Endodermal cell (in vitro differentiated cells): ENCODE data around the gene CELA3A. TPM values are rescaled to one million over a fixed set of nuclear protein-coding genes. Genes with fewer than 3 reads are reported as not detected.

Source experiments
- DNase-seq: peaks from one replicate; pipeline ENCODE4 v3.0.0-alpha.2; 2017
- H3K27ac ChIP-seq: 2 replicates; pipeline ENCODE4 v1.5.1; 2013; ENCODE audit warnings: mild to moderate bottlenecking, low read depth, low read length, moderate library complexity
- H3K27me3 ChIP-seq: 2 replicates; pipeline ENCODE4 v1.6.1; 2013; ENCODE audit warnings: mild to moderate bottlenecking, low read length, moderate library complexity; ENCODE audit not compliant: insufficient read depth, control insufficient read depth, poor library complexity, severe bottlenecking
- H3K36me3 ChIP-seq: 2 replicates; pipeline ENCODE4 v1.7.0; 2013; ENCODE audit warnings: mild to moderate bottlenecking, low read length, moderate library complexity; ENCODE audit not compliant: control insufficient read depth, insufficient read depth
- H3K4me1 ChIP-seq: one replicate; pipeline ENCODE4 v1.7.0; 2013; ENCODE audit warnings: low read length; ENCODE audit not compliant: control insufficient read depth, insufficient read depth
- H3K4me3 ChIP-seq: 2 replicates; pipeline ENCODE4 v1.5.1; 2013; ENCODE audit warnings: mild to moderate bottlenecking, low read length, moderate library complexity
- H3K9ac ChIP-seq: 2 replicates; pipeline ENCODE4 v1.6.1; 2013; ENCODE audit warnings: mild to moderate bottlenecking, low read length, moderate library complexity; ENCODE audit not compliant: poor library complexity, severe bottlenecking; ENCODE audit errors: extremely low read depth
- H3K9me3 ChIP-seq: 2 replicates; pipeline ENCODE4 v1.6.1; 2013; ENCODE audit warnings: mild to moderate bottlenecking, low read length, moderate library complexity; ENCODE audit not compliant: control insufficient read depth
- H3K27ac Mint-ChIP-seq: 2 replicates; pipeline ENCODE4 v1.8.0; 2020; ENCODE audit warnings: mixed read lengths
- H3K27me3 Mint-ChIP-seq: 2 replicates; pipeline ENCODE4 v1.8.0; 2021; ENCODE audit warnings: mild to moderate bottlenecking, mixed read lengths; ENCODE audit not compliant: insufficient read depth
- H3K36me3 Mint-ChIP-seq: 2 replicates; pipeline ENCODE4 v1.8.0; 2020; ENCODE audit warnings: low read depth, mixed read lengths
- H3K4me1 Mint-ChIP-seq: 2 replicates; pipeline ENCODE4 v1.8.0; 2020; ENCODE audit warnings: mixed read lengths
- H3K4me3 Mint-ChIP-seq: 2 replicates; pipeline ENCODE4 v1.8.0; 2020; ENCODE audit warnings: mild to moderate bottlenecking, moderate library complexity, mixed read lengths
- H3K9me3 Mint-ChIP-seq: 2 replicates; pipeline ENCODE4 v1.8.0; 2020; ENCODE audit warnings: mild to moderate bottlenecking, mixed read lengths
- CTCF ChIP-seq: fragments of 200-600 bp; sonication (generic); conservative IDR thresholded peaks from 2 replicates; pipeline ENCODE4 v1.5.0; 2021; ENCODE audit warnings: antibody characterized with exemption, mild to moderate bottlenecking
- WGBS, 2 experiments: methylation state at CpG; one replicate each; pipeline versions ENCODE4 v1.1.5 to v1.1.7; 2013; ENCODE audit warnings: missing lambda C conversion rate in 2 of 2, mixed read lengths in 1 of 2; ENCODE audit not compliant: insufficient coverage in 1 of 2, insufficient read length in 1 of 2; 5-methylcytosine and 5-hydroxymethylcytosine counted together
- long read RNA-seq, 4 experiments: library from polyadenylated mRNA in 2 of 4; library from RNA in 1 of 4; library from capped mRNA in 1 of 4; stranded (forward) in 3 of 4; unstranded in 1 of 4; transcript quantifications; one replicate each; pipeline ENCODE4 v2.0.0, GENCODE V29; 2020 to 2021; ENCODE audit warnings: inconsistent platforms in 1 of 4
- polyA plus RNA-seq, 2 experiments: library from polyadenylated mRNA; stranded (reverse); fragments of 50-300 nt; gene quantifications; one replicate each; pipeline ENCODE4 v1.2.3, GENCODE V29; 2013
- total RNA-seq, 2 donors: library from RNA; stranded (reverse); fragmentation: NEBNext Ultra II Directional in 1 of 2; extraction: Animal tissue kit (Norgen Biotek cat#: 25700) in 1 of 2; gene quantifications; 2 replicates in 1 of 2; 3 replicates in 1 of 2; pipeline ENCODE4 v1.2.1, GENCODE V29; 2021

The CELA3A gene
- not detected for total RNA-seq
- polyA plus RNA-seq (2013, experiment 1 of 2): not detected
- polyA plus RNA-seq (2013, experiment 2 of 2): not detected
- long read RNA-seq, experiment 1: 0 reads
- long read RNA-seq, experiment 2: 0 reads
- long read RNA-seq, experiment 3: 0 reads
- long read RNA-seq, experiment 4: 0 reads

GRCh38 chr1:22001409-22001808 is at the start of gene CELA3A:
CELA3A (plus strand) TSS chr1:22001657; CDS start chr1:22001675, 18 bp downstream.
- no peaks in the 10 kb centered on the region for H3K27me3 ChIP-seq
- TF ChIP-seq CTCF: no peak
- H3K36me3 Mint-ChIP-seq: no peaks in the 10 kb centered on the region
- H3K4me3 Mint-ChIP-seq: no peak within 1 kb of the TSS
- no peaks in the 10 kb centered on the region for H3K36me3 ChIP-seq
- no peak within 1 kb of the TSS for H3K4me3 ChIP-seq
- H3K9me3 ChIP-seq: no peaks in the 10 kb centered on the region
- H3K9ac ChIP-seq: no peak within 1 kb of the TSS
- H3K4me1 Mint-ChIP-seq: peaks cover 20% of the 10 kb centered on the region
- H3K9me3 Mint-ChIP-seq: no peaks in the 10 kb centered on the region
- peak within 1 kb of the TSS; percentile 52 for H3K27ac Mint-ChIP-seq
- H3K4me1 ChIP-seq: peaks cover 2% of the 10 kb centered on the region
- no peak within 1 kb of the TSS for H3K27ac ChIP-seq
- DNase-seq: no peak
- 94 to 100% methylated on average over 1 to 5 of the region's 5 CpGs for WGBS, 2 experiments
- H3K27me3 Mint-ChIP-seq: no peaks in the 10 kb centered on the region

- H3K27ac Mint-ChIP-seq: no peak overlapping the region
- H3K27me3 Mint-ChIP-seq: no peaks in the 10 kb centered on the region
These were observed 48.5 kb upstream of the CELA3A start for GRCh38 chr1:21952786-21953520.

GRCh38 chr1:21955058-21955457 is 46.4 kb upstream of the CELA3A start:
- Histone ChIP-seq H3K4me1 (peaks cover 13% of the 10 kb centered on the region), H3K4me3 (no peak overlapping the region), H3K27ac (no peak overlapping the region), H3K27me3 (no peaks in the 10 kb centered on the region), H3K9me3 (no peaks in the 10 kb centered on the region), H3K9ac (no peak overlapping the region), H3K36me3 (no peaks in the 10 kb centered on the region)
- no peaks in the 10 kb centered on the region for H3K9me3 Mint-ChIP-seq
- DNase-seq: no peak
- H3K27ac Mint-ChIP-seq: no peak overlapping the region
- no peak overlapping the region for H3K4me3 Mint-ChIP-seq
- WGBS, 2 experiments: 89 to 91% methylated on average over 11 to 16 of the region's 16 CpGs
- H3K4me1 Mint-ChIP-seq: peaks cover 12% of the 10 kb centered on the region
- H3K27me3 Mint-ChIP-seq: peaks cover 1% of the 10 kb centered on the region
- no peak for TF ChIP-seq CTCF
- H3K36me3 Mint-ChIP-seq: no peaks in the 10 kb centered on the region

More at GRCh38 chr1:21952786-21953520, 48.5 kb upstream of the CELA3A start:
- H3K36me3 Mint-ChIP-seq: no peaks in the 10 kb centered on the region
- no peak overlapping the region for H3K4me3 Mint-ChIP-seq
- H3K27ac ChIP-seq: no peak overlapping the region
- peak; percentile 71 for TF ChIP-seq CTCF
- WGBS, 2 experiments: 84 to 92% methylated on average over 5 to 6 of the region's 6 CpGs
- no peaks in the 10 kb centered on the region for H3K36me3 ChIP-seq
- no peaks in the 10 kb centered on the region for H3K9me3 Mint-ChIP-seq
- H3K9me3 ChIP-seq: no peaks in the 10 kb centered on the region
- DNase-seq: peak; percentile 71
- H3K27me3 ChIP-seq: no peaks in the 10 kb centered on the region
- H3K4me3 ChIP-seq: no peak overlapping the region
- peaks cover 13% of the 10 kb centered on the region for H3K4me1 ChIP-seq
- peaks cover 12% of the 10 kb centered on the region for H3K4me1 Mint-ChIP-seq
- no peak overlapping the region for H3K9ac ChIP-seq
